K562 (cell line): ENCODE measurements around the gene METTL25B. TPM values are rescaled to one million over a fixed set of nuclear protein-coding genes. Genes with fewer than 3 reads are reported as not detected.
A peak's percentile ranks its signal among the peaks of the same experiment; 100 is the strongest.

ENCODE experiments used
- ATF6 ChIP-seq: sonication (generic); formaldehyde crosslinking; IDR thresholded peaks from 2 replicates; pipeline ENCODE4 v1.4.0; 2020; ENCODE audit warnings: mild to moderate bottlenecking, missing genetic modification reagents
- CREB5 ChIP-seq: fragments of 250-450 bp; sonication (Bioruptor Pico); IDR thresholded peaks from 2 replicates; pipeline ENCODE4 v1.5.0; 2020; ENCODE audit warnings: mild to moderate bottlenecking
- EGR1 ChIP-seq: fragments of 450-650 bp; conservative IDR thresholded peaks from 2 replicates; pipeline ENCODE4 v1.6.1; 2017; ENCODE audit warnings: mild to moderate bottlenecking
- HMBOX1 ChIP-seq: sonication (generic); IDR thresholded peaks from 2 replicates; pipeline ENCODE4 v1.6.1; 2016
- ILF3 ChIP-seq: fragments of 450-650 bp; IDR thresholded peaks from 2 replicates; pipeline ENCODE4 v1.6.1; 2018; ENCODE audit warnings: antibody characterized with exemption, mild to moderate bottlenecking, moderate library complexity, borderline replicate concordance
- JUND ChIP-seq, 2 experiments: IDR thresholded peaks; 2 replicates in 1 of 2; 3 replicates in 1 of 2; pipeline ENCODE4 v1.6.1; 2011; ENCODE audit warnings: borderline replicate concordance in 2 of 2, low read depth in 2 of 2, low read length in 2 of 2, improper control_type of control experiment in 1 of 2, missing biosample characterization in 1 of 2, missing genetic modification characterization in 1 of 2, missing genetic modification reagents in 1 of 2
- MAZ ChIP-seq, 2 experiments: fragments of 450-650 bp in 1 of 2; sonication (generic) in 1 of 2; formaldehyde crosslinking; IDR thresholded peaks in 1 of 2; conservative IDR thresholded peaks in 1 of 2; 2 replicates each; pipeline versions ENCODE4 v1.4.0 to v1.5.0; 2020; ENCODE audit warnings: mild to moderate bottlenecking in 1 of 2, missing genetic modification reagents in 1 of 2
- NR2C2 ChIP-seq, 2 experiments: fragments of 200-800 bp in 1 of 2; sonication (Bioruptor generic) in 1 of 2; sonication (generic) in 1 of 2; formaldehyde crosslinking in 1 of 2; IDR thresholded peaks; 2 replicates each; pipeline versions ENCODE4 v1.6.1 to v1.8.0; 2016 to 2022; ENCODE audit warnings: mild to moderate bottlenecking in 1 of 2, missing compliant biosample characterization in 1 of 2, missing genetic modification characterization in 1 of 2, missing genetic modification reagents in 1 of 2
- PML ChIP-seq: IDR thresholded peaks from 2 replicates; pipeline ENCODE4 v1.6.1; 2012; ENCODE audit warnings: low read length, inconsistent platforms
- POLR2A ChIP-seq: fragments of 450-650 bp; conservative IDR thresholded peaks from 2 replicates; pipeline ENCODE4 v1.6.1; 2016
- RBFOX2 ChIP-seq: fragments of 200-400 bp; formaldehyde crosslinking; IDR thresholded peaks from 2 replicates; pipeline ENCODE4 v1.6.1; 2017; ENCODE audit warnings: low read depth, mild to moderate bottlenecking, low read length, moderate library complexity
- RBM15 ChIP-seq: fragments of 200-400 bp; formaldehyde crosslinking; IDR thresholded peaks from 2 replicates; pipeline ENCODE4 v1.6.1; 2018; ENCODE audit warnings: mild to moderate bottlenecking, low read length, moderate library complexity; ENCODE audit not compliant: insufficient read depth
- RBM22 ChIP-seq: fragments of 200-400 bp; formaldehyde crosslinking; IDR thresholded peaks from 2 replicates; pipeline ENCODE4 v1.6.1; 2018; ENCODE audit warnings: low read length, low read depth; ENCODE audit not compliant: poor library complexity, severe bottlenecking
- RNF2 ChIP-seq: sonication (generic); IDR thresholded peaks from 2 replicates; pipeline ENCODE4 v1.6.1; 2016
- TARDBP ChIP-seq: fragments of 450-650 bp; IDR thresholded peaks from 2 replicates; pipeline ENCODE4 v1.6.1; 2016
- UBTF ChIP-seq, 2 experiments: IDR thresholded peaks; 2 replicates each; pipeline ENCODE4 v1.6.1; 2012; ENCODE audit warnings: improper control_type of control experiment in 2 of 2, low read depth in 2 of 2, low read length in 2 of 2, borderline replicate concordance in 1 of 2
- YY1 ChIP-seq, 3 experiments: IDR thresholded peaks; 2 replicates each; pipeline ENCODE4 v1.6.1; 2011; ENCODE audit warnings: low read length in 2 of 3, mild to moderate bottlenecking in 2 of 3, moderate library complexity in 2 of 3, borderline replicate concordance in 1 of 3, control low read depth in 1 of 3, low read depth in 1 of 3; ENCODE audit not compliant: insufficient read depth in 3 of 3, insufficient replicate concordance in 2 of 3, control insufficient read depth in 1 of 3, insufficient read length in 1 of 3; ENCODE audit errors: extremely low read depth in 1 of 3
- ZNF174 ChIP-seq: fragments of 250-450 bp; sonication (Bioruptor Pico); IDR thresholded peaks from 2 replicates; pipeline ENCODE4 v1.4.0; 2020; ENCODE audit warnings: mild to moderate bottlenecking
- polyA plus RNA-seq, 8 experiments: library from polyadenylated mRNA; depleted of rRNA in 4 of 8; stranded (reverse) in 5 of 8; unstranded in 3 of 8; fragments of >200 nt; fragmentation: Nextera tagmentation in 2 of 8; fragmentation: Illumina TruSeq in 1 of 8; extraction: Ambion mirVana in 2 of 8; extraction: Trizol in 1 of 8; gene quantifications; 2 replicates each; pipeline versions ENCODE4 v1.2.1 to v1.2.3, GENCODE V29; 2011 to 2014; ENCODE audit warnings: inconsistent platforms in 1 of 8, missing spikeins in 1 of 8
- total RNA-seq, 7 experiments: library from RNA; depleted of rRNA in 6 of 7; stranded (reverse); fragments of >200 nt in 6 of 7; fragmentation: Illumina TruSeq in 2 of 7; extraction: Trizol in 2 of 7; gene quantifications; 2 replicates each; pipeline versions ENCODE4 v1.2.1 to v1.2.3, GENCODE V29; 2011 to 2021; ENCODE audit warnings: low replicate concordance in 1 of 7

Gene METTL25B
- total and polyA plus RNA-seq, 9 of the 15 experiments (the other 6 are each of a cell fraction or from before 2014, with no cell fraction given), result 7.7 to 48.3 (median 33.1) TPM

- TF ChIP-seq JUND (IDR thresholded peaks at IDR 0.05; ENCODE audit: borderline replicate concordance, low read depth, low read length), result no peak
- no peak for TF ChIP-seq JUND (tag; IDR thresholded peaks at IDR 0.05; ENCODE audit: borderline replicate concordance, low read depth, low read length)
- no peak for TF ChIP-seq EGR1
- no peak for TF ChIP-seq RBFOX2
- 0 out of 2 replicates have a peak, but pooled peaks have one; percentile 4 for TF ChIP-seq NR2C2 (CRISPR knock-in tag; IDR thresholded peaks at IDR 0.05)
- peak; percentile 92 for TF ChIP-seq NR2C2 (tag; IDR thresholded peaks at IDR 0.05)
- 0 out of 4 replicates have a peak, but pooled peaks of 1 of the 2 experiments have one; percentile 23 for TF ChIP-seq MAZ (CRISPR knock-in tag; conservative IDR thresholded peaks at IDR 0.05 in 1 of 2, IDR thresholded peaks at IDR 0.05 in 1 of 2)
- TF ChIP-seq RBM15, result no peak
- TF ChIP-seq POLR2A, result peak; percentile 29; the same call in 1 of the 2 replicates
- no peak for TF ChIP-seq ATF6
- no peak for TF ChIP-seq UBTF (IDR thresholded peaks at IDR 0.05; ENCODE audit: borderline replicate concordance in 1 of 2, low read depth in 2 of 2, low read length in 2 of 2)
- no peak for TF ChIP-seq TARDBP
- TF ChIP-seq HMBOX1, result peak; percentile 48; the same call in 1 of the 2 replicates
- TF ChIP-seq YY1 (IDR thresholded peaks at IDR 0.05; ENCODE audit: borderline replicate concordance in 1 of 3, control insufficient read depth in 1 of 3, extremely low read depth in 1 of 3, insufficient read depth in 3 of 3, insufficient read length in 1 of 3, insufficient replicate concordance in 2 of 3, low read depth in 1 of 3, low read length in 2 of 3), result no peak
- no peak for TF ChIP-seq CREB5 (CRISPR knock-in tag)
- no peak for TF ChIP-seq ZNF174 (CRISPR knock-in tag)
- TF ChIP-seq PML, result no peak; the same call in 1 of the 2 replicates
- no peak for TF ChIP-seq ILF3
- no peak for TF ChIP-seq RNF2
- no peak for TF ChIP-seq RBM22
These were observed 20.6 kb downstream of the METTL25B start (continued) for GRCh38 chr1:156748670-156749418.
